Measurements from ENCODE around the gene PDE6A.

Gene PDE6A

DNA sequence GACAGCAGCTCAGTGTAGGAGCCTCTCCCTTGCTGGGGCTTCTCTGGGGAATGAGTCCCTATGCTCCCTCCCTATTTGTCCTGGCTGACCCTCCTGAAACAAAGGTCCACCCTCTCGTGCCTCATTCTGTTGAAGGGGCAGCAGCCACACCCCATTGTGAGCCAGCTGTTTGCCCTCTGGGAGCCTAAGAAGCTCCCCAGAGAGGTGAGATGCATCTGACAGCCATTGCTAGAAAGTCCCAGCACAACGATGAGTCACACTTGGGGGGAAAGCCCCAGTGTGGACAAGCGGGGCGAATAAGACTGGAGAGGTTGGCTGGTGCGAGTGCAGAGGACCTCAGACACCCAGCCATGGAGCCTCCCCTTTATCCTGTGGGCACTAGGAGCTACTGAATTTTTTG, 113.1 kb downstream of the PDE6A start:
- no peak overlapping the region for H3K4me3 ChIP-seq (ENCODE audit: low read length)
- WGBS, result 89% methylated on average over 5 of the region's 5 CpGs
- H3K27ac ChIP-seq (ENCODE audit: low read depth, low read length), result no peak overlapping the region
- no peaks in the 10 kb centered on the region for H3K4me1 ChIP-seq (ENCODE audit: insufficient read depth, low read length)
- no peaks in the 10 kb centered on the region for H3K36me3 ChIP-seq (ENCODE audit: insufficient read depth, low read length)
- H3K27me3 ChIP-seq (ENCODE audit: insufficient read depth, low read length), result no peaks in the 10 kb centered on the region
- no peaks in the 10 kb centered on the region for H3K9me3 ChIP-seq (ENCODE audit: insufficient read depth, low read depth, low read length)
- no peak overlapping the region for H3K9ac ChIP-seq (ENCODE audit: low read depth, low read length)

DNA sequence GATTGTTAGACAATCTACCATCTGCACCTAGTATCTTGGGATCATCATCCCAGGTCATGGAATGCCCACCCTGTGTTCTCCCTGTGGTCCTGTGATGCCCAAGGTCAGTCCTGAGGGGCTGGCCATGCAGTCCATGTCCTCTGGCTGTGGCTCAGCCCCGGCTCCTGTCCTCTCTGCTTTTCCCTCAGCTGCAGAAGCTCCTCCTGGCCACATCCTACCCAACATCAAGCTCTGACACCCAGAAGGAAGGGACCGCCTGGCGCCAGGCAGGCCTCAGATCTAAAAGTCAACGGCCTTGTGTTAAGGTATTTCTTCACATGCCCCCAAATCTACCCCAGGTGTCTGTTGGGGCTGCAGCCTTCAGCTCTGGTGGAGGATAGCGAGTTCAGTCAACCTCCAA, 114.0 kb downstream of the PDE6A start:
- 93% methylated on average over 5 of the region's 5 CpGs for WGBS
- H3K36me3 ChIP-seq (ENCODE audit: insufficient read depth, low read length), result no peaks in the 10 kb centered on the region
- no peak overlapping the region for H3K9ac ChIP-seq (ENCODE audit: low read depth, low read length)
- H3K27ac ChIP-seq (ENCODE audit: low read depth, low read length), result no peak overlapping the region
- no peak overlapping the region for H3K4me3 ChIP-seq (ENCODE audit: low read length)
- H3K4me1 ChIP-seq (ENCODE audit: insufficient read depth, low read length), result no peaks in the 10 kb centered on the region
- H3K27me3 ChIP-seq (ENCODE audit: insufficient read depth, low read length), result no peaks in the 10 kb centered on the region
- no peaks in the 10 kb centered on the region for H3K9me3 ChIP-seq (ENCODE audit: insufficient read depth, low read depth, low read length)

DNA sequence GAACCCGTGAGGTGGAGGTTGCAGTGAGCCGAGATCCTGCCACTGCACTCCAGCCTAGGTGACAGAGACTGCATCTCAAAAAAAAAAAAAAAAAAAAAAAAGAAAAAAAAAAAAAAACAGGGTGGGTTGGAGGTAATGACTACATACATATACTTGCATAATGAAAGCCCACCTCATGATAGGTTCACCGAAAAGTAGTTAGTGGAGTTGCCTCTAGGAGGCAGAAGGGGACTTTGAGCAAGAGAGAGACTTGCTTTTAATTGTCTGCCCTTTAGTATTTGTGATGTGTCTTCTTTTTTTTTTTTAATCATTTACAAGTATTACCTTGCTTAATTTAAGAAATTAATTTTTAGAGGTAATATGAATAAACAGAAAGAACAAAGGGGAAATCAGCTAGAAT, 114.6 kb downstream of the PDE6A start:
- Histone ChIP-seq H3K27ac (ENCODE audit: low read depth, low read length) (no peak overlapping the region), H3K9ac (ENCODE audit: low read depth, low read length) (no peak overlapping the region), H3K4me1 (ENCODE audit: insufficient read depth, low read length) (no peaks in the 10 kb centered on the region), H3K27me3 (ENCODE audit: insufficient read depth, low read length) (no peaks in the 10 kb centered on the region), H3K9me3 (ENCODE audit: insufficient read depth, low read depth, low read length) (no peaks in the 10 kb centered on the region), H3K36me3 (ENCODE audit: insufficient read depth, low read length) (no peaks in the 10 kb centered on the region), H3K4me3 (ENCODE audit: low read length) (no peak overlapping the region)
- WGBS, result 67% methylated on average over 2 of the region's 3 CpGs

DNA sequence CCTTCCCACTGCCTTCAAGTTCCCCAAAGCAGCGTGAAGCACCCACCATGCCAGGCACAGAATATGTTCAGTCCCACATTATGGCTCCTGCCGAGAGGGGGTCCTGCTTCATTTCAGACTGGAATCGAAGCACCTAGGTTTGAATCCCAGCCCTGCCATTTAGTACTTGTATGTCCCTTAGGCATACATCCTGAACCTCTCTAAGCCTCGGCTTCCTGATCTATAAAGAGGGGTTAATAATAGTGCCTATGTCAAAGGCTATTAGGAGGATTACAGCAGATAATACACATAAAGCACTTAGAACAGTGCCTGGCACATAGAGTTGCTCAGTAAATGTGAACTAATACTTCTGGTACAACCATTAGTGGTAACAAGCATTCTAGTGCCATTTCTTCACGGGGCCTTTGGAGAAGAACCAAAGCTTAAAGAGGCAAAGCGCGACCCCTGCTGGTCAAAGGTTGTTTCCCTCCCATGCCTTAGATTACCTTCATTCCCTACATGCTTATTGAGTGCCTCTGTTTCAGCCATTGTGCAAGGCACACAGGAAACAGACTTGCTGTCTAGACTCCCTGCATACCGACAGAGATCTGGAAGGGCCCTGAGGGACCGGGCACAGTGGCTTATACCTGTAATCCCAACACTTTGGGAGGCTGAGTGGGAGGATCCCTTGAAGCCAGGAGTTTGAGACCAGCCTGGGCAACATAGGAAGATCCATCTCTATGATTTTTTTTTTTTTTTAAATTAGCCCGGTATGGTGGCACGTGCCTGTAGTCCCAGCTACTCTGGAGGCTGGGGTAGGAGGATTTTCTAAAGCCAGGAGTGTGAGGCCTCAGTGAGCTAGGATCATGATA, 116.2 kb downstream of the PDE6A start:
- no peak overlapping the region for H3K4me3 ChIP-seq (ENCODE audit: low read length)
- 46% methylated on average over 10 of the region's 11 CpGs for WGBS

DNA sequence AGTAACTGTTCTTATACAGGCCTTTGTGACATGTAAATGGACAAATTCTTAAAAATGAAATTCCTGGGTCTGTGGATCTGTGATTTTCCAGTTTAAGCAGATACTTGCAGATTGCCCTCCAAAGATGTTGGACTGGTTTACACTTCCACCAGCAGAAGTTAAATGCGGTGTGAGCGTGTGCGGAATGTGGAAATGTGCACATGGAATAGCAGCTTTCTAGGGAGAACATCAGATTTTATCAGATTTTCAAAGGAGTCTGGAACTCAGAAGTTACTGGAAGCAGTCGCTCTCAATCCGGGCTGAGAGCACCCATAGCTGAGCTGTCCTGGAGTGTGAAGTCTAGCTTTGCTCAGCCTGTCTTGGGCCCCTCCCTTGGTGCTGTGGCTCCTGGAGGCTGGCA, 117.0 kb downstream of the PDE6A start:
- Histone ChIP-seq H3K36me3 (ENCODE audit: insufficient read depth, low read length) (no peaks in the 10 kb centered on the region), H3K27ac (ENCODE audit: low read depth, low read length) (no peak overlapping the region), H3K4me1 (ENCODE audit: insufficient read depth, low read length) (peaks cover 9% of the 10 kb centered on the region; the same call in 1 of the 2 replicates), H3K4me3 (ENCODE audit: low read length) (no peak overlapping the region), H3K9ac (ENCODE audit: low read depth, low read length) (no peak overlapping the region), H3K9me3 (ENCODE audit: insufficient read depth, low read depth, low read length) (no peaks in the 10 kb centered on the region), H3K27me3 (ENCODE audit: insufficient read depth, low read length) (no peaks in the 10 kb centered on the region)
- 97% methylated on average over 5 of the region's 5 CpGs for WGBS

More for the DNA sequence above, 116.2 kb downstream of the PDE6A start:
- Histone ChIP-seq H3K27ac (ENCODE audit: low read depth, low read length) (no peak overlapping the region), H3K36me3 (ENCODE audit: insufficient read depth, low read length) (no peaks in the 10 kb centered on the region), H3K27me3 (ENCODE audit: insufficient read depth, low read length) (no peaks in the 10 kb centered on the region), H3K4me1 (ENCODE audit: insufficient read depth, low read length) (peaks cover under 1% of the 10 kb centered on the region; the same call in 1 of the 2 replicates), H3K9me3 (ENCODE audit: insufficient read depth, low read depth, low read length) (no peaks in the 10 kb centered on the region), H3K9ac (ENCODE audit: low read depth, low read length) (no peak overlapping the region)

DNA sequence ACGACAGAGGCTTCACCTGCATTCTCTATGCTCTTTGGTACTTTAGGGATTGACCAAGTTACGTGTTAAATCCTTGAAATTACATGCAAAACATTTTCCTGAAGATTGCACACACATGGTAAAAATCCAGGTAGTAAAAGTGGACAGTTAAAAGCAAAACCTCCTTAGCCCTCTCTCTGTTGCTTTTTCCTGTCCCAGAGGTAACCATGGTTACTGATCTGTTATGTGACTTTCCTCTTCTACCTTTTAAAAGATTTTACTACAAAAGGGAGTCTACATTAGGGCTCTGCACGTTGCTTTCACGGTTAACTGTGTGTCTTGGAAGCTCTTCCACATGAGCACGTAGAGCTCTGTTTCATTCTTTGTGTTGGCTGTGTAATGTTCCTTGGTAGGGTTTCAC, 117.5 kb downstream of the PDE6A start:
- WGBS, result 92% methylated on average over 5 of the region's 5 CpGs
- H3K4me1 ChIP-seq (ENCODE audit: insufficient read depth, low read length), result peaks cover 9% of the 10 kb centered on the region; the same call in 1 of the 2 replicates

DNA sequence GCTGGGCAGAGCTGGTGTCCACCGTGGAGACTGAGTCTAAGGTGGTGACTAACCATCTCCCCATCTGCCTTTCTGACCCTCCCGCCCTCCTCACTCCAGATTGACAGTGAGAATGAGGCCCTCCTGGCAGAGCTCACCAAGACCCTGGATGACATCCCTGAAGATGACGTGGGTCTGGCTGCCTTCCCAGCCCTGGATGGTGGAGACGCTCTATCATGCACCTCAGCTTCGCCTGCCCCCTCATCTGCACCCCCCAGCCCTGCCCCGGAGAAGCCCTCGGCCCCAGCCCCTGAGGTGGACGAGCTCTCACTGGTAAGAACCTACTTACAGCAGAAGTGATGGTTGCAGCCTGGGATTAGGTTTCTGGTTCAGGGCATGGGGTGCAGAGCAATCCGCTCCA, 118.0 kb downstream of the PDE6A start:
- Histone ChIP-seq H3K27ac (ENCODE audit: low read depth, low read length) (no peak overlapping the region), H3K9me3 (ENCODE audit: insufficient read depth, low read depth, low read length) (no peaks in the 10 kb centered on the region), H3K36me3 (ENCODE audit: insufficient read depth, low read length) (no peaks in the 10 kb centered on the region), H3K4me1 (ENCODE audit: insufficient read depth, low read length) (peaks cover 9% of the 10 kb centered on the region; the same call in 1 of the 2 replicates), H3K27me3 (ENCODE audit: insufficient read depth, low read length) (no peaks in the 10 kb centered on the region), H3K4me3 (ENCODE audit: low read length) (no peak overlapping the region), H3K9ac (ENCODE audit: low read depth, low read length) (no peak overlapping the region)
- WGBS, result 95% methylated on average over 9 of the region's 9 CpGs

More for the DNA sequence above, 117.5 kb downstream of the PDE6A start:
- no peaks in the 10 kb centered on the region for H3K9me3 ChIP-seq (ENCODE audit: insufficient read depth, low read depth, low read length)
- H3K27me3 ChIP-seq (ENCODE audit: insufficient read depth, low read length), result no peaks in the 10 kb centered on the region
- H3K27ac ChIP-seq (ENCODE audit: low read depth, low read length), result no peak overlapping the region
- no peak overlapping the region for H3K9ac ChIP-seq (ENCODE audit: low read depth, low read length)
- H3K36me3 ChIP-seq (ENCODE audit: insufficient read depth, low read length), result no peaks in the 10 kb centered on the region
- H3K4me3 ChIP-seq (ENCODE audit: low read length), result no peak overlapping the region

DNA sequence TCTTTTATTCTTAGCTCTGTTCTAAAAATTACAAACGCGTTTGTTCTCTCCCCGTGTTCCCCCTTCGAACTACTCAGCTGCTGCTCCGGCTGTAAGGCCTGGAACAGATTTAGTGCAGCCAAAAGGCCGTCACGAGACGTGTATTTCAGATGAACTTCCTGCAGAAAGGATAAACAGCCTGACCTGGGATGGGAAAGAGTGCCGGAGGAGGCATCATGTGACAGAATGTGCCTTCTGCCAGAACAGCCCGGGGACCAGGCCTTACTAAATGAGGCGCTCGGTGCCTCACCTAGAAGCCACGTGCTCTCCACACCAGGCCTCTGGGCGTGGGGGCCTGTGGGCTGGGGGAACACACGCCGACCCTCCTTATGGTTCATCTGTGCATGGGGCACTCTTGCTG, 119.7 kb downstream of the PDE6A start:
- WGBS, result 93% methylated on average over 16 of the region's 16 CpGs
- H3K27me3 ChIP-seq (ENCODE audit: insufficient read depth, low read length), result no peaks in the 10 kb centered on the region
- H3K9ac ChIP-seq (ENCODE audit: low read depth, low read length), result no peak overlapping the region
- no peaks in the 10 kb centered on the region for H3K36me3 ChIP-seq (ENCODE audit: insufficient read depth, low read length)
- peaks cover 9% of the 10 kb centered on the region; the same call in 1 of the 2 replicates for H3K4me1 ChIP-seq (ENCODE audit: insufficient read depth, low read length)
- H3K9me3 ChIP-seq (ENCODE audit: insufficient read depth, low read depth, low read length), result no peaks in the 10 kb centered on the region
- H3K4me3 ChIP-seq (ENCODE audit: low read length), result no peak overlapping the region
- H3K27ac ChIP-seq (ENCODE audit: low read depth, low read length), result no peak overlapping the region

DNA sequence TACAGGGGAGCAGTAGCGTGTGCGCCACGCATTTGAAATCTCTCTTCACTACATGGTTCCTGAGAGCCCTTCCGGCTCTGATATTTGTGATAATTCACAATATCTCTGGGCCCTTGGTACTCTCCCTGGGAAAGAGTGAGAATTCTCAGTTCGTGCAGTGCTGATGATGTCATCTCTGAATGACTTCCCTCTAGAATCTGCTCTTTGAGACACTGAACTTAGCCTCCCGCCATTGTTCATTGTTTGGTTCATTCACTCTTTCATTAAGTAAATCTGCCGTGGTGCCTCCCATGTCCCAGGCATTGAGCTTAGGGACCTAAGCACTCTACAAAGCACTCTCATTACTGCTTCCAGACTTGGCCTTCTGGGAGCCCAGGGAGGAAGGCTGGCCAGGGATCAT, 120.5 kb downstream of the PDE6A start:
- WGBS, result 96% methylated on average over 7 of the region's 7 CpGs
- H3K27ac ChIP-seq (ENCODE audit: low read depth, low read length), result no peak overlapping the region
- H3K4me3 ChIP-seq (ENCODE audit: low read length), result no peak overlapping the region
- no peaks in the 10 kb centered on the region for H3K36me3 ChIP-seq (ENCODE audit: insufficient read depth, low read length)
- no peaks in the 10 kb centered on the region for H3K9me3 ChIP-seq (ENCODE audit: insufficient read depth, low read depth, low read length)
- H3K9ac ChIP-seq (ENCODE audit: low read depth, low read length), result no peak overlapping the region
- no peaks in the 10 kb centered on the region for H3K27me3 ChIP-seq (ENCODE audit: insufficient read depth, low read length)
- peaks cover 9% of the 10 kb centered on the region; the same call in 1 of the 2 replicates for H3K4me1 ChIP-seq (ENCODE audit: insufficient read depth, low read length)

DNA sequence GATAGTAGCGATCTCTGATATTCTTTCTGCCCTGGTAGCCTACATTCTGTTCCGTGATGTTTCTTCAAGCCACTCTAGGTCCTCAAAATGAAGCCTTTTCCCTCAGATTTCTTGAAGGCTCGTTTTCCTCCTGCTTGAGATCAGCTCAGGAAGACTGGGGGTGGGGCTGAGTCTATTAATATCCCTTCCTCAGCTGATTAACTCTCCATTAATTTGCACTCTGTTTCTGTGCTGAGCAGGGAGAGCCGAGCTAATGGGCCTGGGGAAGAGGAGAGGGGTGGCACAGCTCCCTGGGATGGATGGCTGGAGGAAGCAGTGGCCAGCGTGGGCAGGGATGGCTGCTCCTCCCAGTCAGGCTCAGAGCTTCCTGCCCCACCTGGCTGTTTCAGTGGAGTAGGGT, 121.2 kb downstream of the PDE6A start:
- H3K27ac ChIP-seq (ENCODE audit: low read depth, low read length), result no peak overlapping the region
- 91% methylated on average over 5 of the region's 5 CpGs for WGBS
- no peaks in the 10 kb centered on the region for H3K9me3 ChIP-seq (ENCODE audit: insufficient read depth, low read depth, low read length)
- H3K4me3 ChIP-seq (ENCODE audit: low read length), result no peak overlapping the region
- peaks cover 9% of the 10 kb centered on the region; the same call in 1 of the 2 replicates for H3K4me1 ChIP-seq (ENCODE audit: insufficient read depth, low read length)
- H3K36me3 ChIP-seq (ENCODE audit: insufficient read depth, low read length), result no peaks in the 10 kb centered on the region
- no peaks in the 10 kb centered on the region for H3K27me3 ChIP-seq (ENCODE audit: insufficient read depth, low read length)
- H3K9ac ChIP-seq (ENCODE audit: low read depth, low read length), result no peak overlapping the region

DNA sequence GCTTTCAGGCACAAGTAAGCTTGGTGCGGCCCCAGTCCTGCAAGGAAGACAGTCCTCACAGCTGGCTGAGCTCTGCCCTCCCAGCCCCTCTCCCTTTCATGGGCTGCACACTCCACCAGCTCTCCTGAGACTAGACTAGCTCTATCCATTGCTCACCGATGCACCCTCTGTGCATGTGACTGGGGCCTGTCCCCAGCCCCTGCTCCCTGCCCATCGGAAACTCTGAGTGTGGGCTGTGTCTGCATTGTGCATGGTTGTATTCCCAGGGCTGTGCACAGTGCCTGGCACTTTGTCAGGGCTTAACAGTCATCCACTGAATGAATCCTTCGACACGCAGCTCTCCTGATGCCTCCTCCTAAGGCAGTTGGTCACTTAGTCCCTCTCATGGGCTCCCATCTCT, 122.3 kb downstream of the PDE6A start:
- no peak overlapping the region for H3K27ac ChIP-seq (ENCODE audit: low read depth, low read length)
- 94% methylated on average over 5 of the region's 5 CpGs for WGBS
- H3K9ac ChIP-seq (ENCODE audit: low read depth, low read length), result no peak overlapping the region
- H3K9me3 ChIP-seq (ENCODE audit: insufficient read depth, low read depth, low read length), result no peaks in the 10 kb centered on the region
- no peaks in the 10 kb centered on the region for H3K36me3 ChIP-seq (ENCODE audit: insufficient read depth, low read length)
- H3K27me3 ChIP-seq (ENCODE audit: insufficient read depth, low read length), result no peaks in the 10 kb centered on the region
- peaks cover 9% of the 10 kb centered on the region; the same call in 1 of the 2 replicates for H3K4me1 ChIP-seq (ENCODE audit: insufficient read depth, low read length)
- no peak overlapping the region for H3K4me3 ChIP-seq (ENCODE audit: low read length)
